Subcutaneous abdominal adipose tissue (tissue), 5 donors: ENCODE measurements around the gene PLA2G15.

Experiments
- H3K27ac ChIP-seq: one replicate; pipeline ENCODE4 v1.7.0; 2013; ENCODE audit warnings: low read depth, mild to moderate bottlenecking, inconsistent platforms, low read length, moderate library complexity
- H3K27me3 ChIP-seq, 5 donors: one replicate each; pipeline ENCODE4 v1.7.0; 2013; ENCODE audit warnings: low read length in 5 of 5, inconsistent platforms in 1 of 5; ENCODE audit not compliant: control insufficient read depth in 5 of 5, insufficient read depth in 4 of 5
- H3K36me3 ChIP-seq, 5 donors: one replicate each; pipeline ENCODE4 v1.7.0; 2013; ENCODE audit warnings: low read length in 5 of 5; ENCODE audit not compliant: control insufficient read depth in 5 of 5, insufficient read depth in 5 of 5
- H3K4me1 ChIP-seq, 5 donors: one replicate each; pipeline ENCODE4 v1.7.0; 2013; ENCODE audit warnings: low read length in 5 of 5, mild to moderate bottlenecking in 3 of 5, moderate library complexity in 1 of 5; ENCODE audit not compliant: control insufficient read depth in 5 of 5, insufficient read depth in 5 of 5
- H3K4me3 ChIP-seq, 5 donors: one replicate each; pipeline ENCODE4 v1.7.0; 2013; ENCODE audit warnings: low read length in 5 of 5, low read depth in 1 of 5
- H3K9ac ChIP-seq, 5 donors: one replicate each; pipeline ENCODE4 v1.7.0; 2013; ENCODE audit warnings: low read length in 5 of 5, mild to moderate bottlenecking in 4 of 5, moderate library complexity in 3 of 5
- H3K9me3 ChIP-seq, 5 donors: one replicate each; pipeline ENCODE4 v1.7.0; 2013; ENCODE audit warnings: low read length in 5 of 5; ENCODE audit not compliant: control insufficient read depth in 5 of 5
- donor health status: healthy.
- donor health status: healthy.
- donor health status: healthy.
- donor health status: healthy.
- donor health status: healthy.

Gene PLA2G15

GRCh38 chr16:68236826-68237242, 8.3 kb upstream of the PLA2G15 start:
- H3K27me3 ChIP-seq, result no peaks in the 10 kb centered on the region
- H3K4me1 ChIP-seq, result peaks cover 0 to 50% (median 47%) of the 10 kb centered on the region in 5 donors
- peak overlapping the region in 3 of 5 donors; percentile 41 to 56 (median 54) for H3K9ac ChIP-seq
- peak overlapping the region; percentile 61 to 84 (median 78) for H3K4me3 ChIP-seq
- H3K27ac ChIP-seq, result peak overlapping the region; percentile 62
- H3K36me3 ChIP-seq, result peaks cover 0 to 6% (median 0%) of the 10 kb centered on the region in 5 donors
- no peaks in the 10 kb centered on the region for H3K9me3 ChIP-seq

GRCh38 chr16:68237243-68238028, 7.7 kb upstream of the PLA2G15 start:
- H3K27me3 ChIP-seq, result no peaks in the 10 kb centered on the region
- peaks cover 0 to under 1% (median 0%) of the 10 kb centered on the region in 5 donors for H3K36me3 ChIP-seq
- H3K9ac ChIP-seq, result peak overlapping the region in 4 of 5 donors; percentile 54 to 77 (median 71)

GRCh38 chr16:68238029-68238345, 7.2 kb upstream of the PLA2G15 start:
- Histone ChIP-seq H3K9me3 (no peaks in the 10 kb centered on the region), H3K27ac (peak overlapping the region; percentile 62), H3K4me1 (peaks cover 0 to 50% (median 47%) of the 10 kb centered on the region in 5 donors), H3K27me3 (no peaks in the 10 kb centered on the region), H3K4me3 (peak overlapping the region; percentile 53 to 84 (median 78)), H3K9ac (peak overlapping the region in 4 of 5 donors; percentile 48 to 77 (median 71)), H3K36me3 (no peaks in the 10 kb centered on the region)

More at GRCh38 chr16:68237243-68238028, 7.7 kb upstream of the PLA2G15 start:
- H3K4me3 ChIP-seq, result peak overlapping the region; percentile 74 to 84 (median 78)
- peaks cover 0 to 50% (median 47%) of the 10 kb centered on the region in 5 donors for H3K4me1 ChIP-seq
- H3K27ac ChIP-seq, result peak overlapping the region; percentile 62
- H3K9me3 ChIP-seq, result no peaks in the 10 kb centered on the region

- Histone ChIP-seq H3K27ac (no peak overlapping the region), H3K9ac (no peak overlapping the region), H3K4me1 (peaks cover 14 to 48% (median 43%) of the 10 kb centered on the region in 5 donors), H3K4me3 (no peak overlapping the region), H3K9me3 (no peaks in the 10 kb centered on the region), H3K36me3 (no peaks in the 10 kb centered on the region), H3K27me3 (no peaks in the 10 kb centered on the region)
Observed at GRCh38 chr16:68242085-68242484, 3.1 kb upstream of the PLA2G15 start.

GRCh38 chr16:68242926-68243858, 2.0 kb upstream of the PLA2G15 start:
- Histone ChIP-seq H3K36me3 (no peaks in the 10 kb centered on the region), H3K27ac (no peak overlapping the region), H3K9ac (peak overlapping the region in 1 of 5 donors; percentile 30), H3K9me3 (no peaks in the 10 kb centered on the region), H3K27me3 (no peaks in the 10 kb centered on the region), H3K4me1 (peaks cover 15 to 50% (median 47%) of the 10 kb centered on the region in 5 donors), H3K4me3 (no peak overlapping the region)

- peaks cover 0 to 10% (median 9%) of the 10 kb centered on the region in 5 donors for H3K36me3 ChIP-seq
- H3K27me3 ChIP-seq, result no peaks in the 10 kb centered on the region
- H3K9me3 ChIP-seq, result no peaks in the 10 kb centered on the region
- no peak overlapping the region for H3K27ac ChIP-seq
- peaks cover 15 to 54% (median 47%) of the 10 kb centered on the region in 5 donors for H3K4me1 ChIP-seq
- H3K9ac ChIP-seq, result peak overlapping the region in 4 of 5 donors; percentile 11 to 82 (median 79)
- H3K4me3 ChIP-seq, result peak overlapping the region; percentile 84 to 98 (median 95)
Observed at GRCh38 chr16:68244481-68244902, 681 bp upstream of the PLA2G15 start.

- H3K36me3 ChIP-seq, result peaks cover 0 to 26% (median 18%) of the 10 kb centered on the region in 5 donors
- H3K27ac ChIP-seq, result peak overlapping the region; percentile 9
- peaks cover 15 to 52% (median 43%) of the 10 kb centered on the region in 5 donors for H3K4me1 ChIP-seq
- no peaks in the 10 kb centered on the region for H3K9me3 ChIP-seq
- peak overlapping the region in 4 of 5 donors; percentile 18 to 75 (median 72) for H3K9ac ChIP-seq
- H3K4me3 ChIP-seq, result peak overlapping the region; percentile 80 to 98 (median 95)
- no peaks in the 10 kb centered on the region for H3K27me3 ChIP-seq
Observed at GRCh38 chr16:68246121-68246520, 948 bp downstream of the PLA2G15 start.

- peaks cover 0 to 31% (median 19%) of the 10 kb centered on the region in 5 donors for H3K36me3 ChIP-seq
- peak overlapping the region; percentile 80 to 98 (median 95) for H3K4me3 ChIP-seq
- no peaks in the 10 kb centered on the region for H3K9me3 ChIP-seq
- no peaks in the 10 kb centered on the region for H3K27me3 ChIP-seq
- peaks cover 15 to 52% (median 43%) of the 10 kb centered on the region in 5 donors for H3K4me1 ChIP-seq
- no peak overlapping the region for H3K9ac ChIP-seq
- H3K27ac ChIP-seq, result peak overlapping the region; percentile 27
Observed at GRCh38 chr16:68246666-68247065, 1.5 kb downstream of the PLA2G15 start.

- Histone ChIP-seq H3K27ac (peak overlapping the region; percentile 27), H3K9me3 (no peaks in the 10 kb centered on the region), H3K9ac (peak overlapping the region in 2 of 5 donors; percentile 64 to 73), H3K4me1 (peaks cover 15 to 57% (median 45%) of the 10 kb centered on the region in 5 donors), H3K4me3 (peak overlapping the region; percentile 0 to 98 (median 80)), H3K36me3 (peaks cover 0 to 39% (median 26%) of the 10 kb centered on the region in 5 donors), H3K27me3 (no peaks in the 10 kb centered on the region)
Observed at GRCh38 chr16:68247400-68247799, 2.2 kb downstream of the PLA2G15 start.
